ENCODE data around the gene FBXW8. TPM values are rescaled to one million over a fixed set of nuclear protein-coding genes. Genes with fewer than 3 reads are reported as not detected.

The FBXW8 gene
- total and polyA plus RNA-seq, 2 donors from 2014 or later = 3.3 to 20.3 TPM

GRCh38 chr12:116924558-116925453, 14.1 kb downstream of the FBXW8 start:
- Histone ChIP-seq H3K27me3 (ENCODE audit: control insufficient read depth, insufficient read depth, low read length) (no peaks in the 10 kb centered on the region), H3K9me3 (ENCODE audit: control insufficient read depth in 2 of 3, insufficient read depth in 1 of 3, low read length in 3 of 3) (no peaks in the 10 kb centered on the region), H3K4me3 (ENCODE audit: low read length in 3 of 3) (no peak overlapping the region), H3K9ac (ENCODE audit: low read length in 3 of 3) (no peak overlapping the region), H3K36me3 (ENCODE audit: control insufficient read depth in 2 of 3, insufficient read depth in 3 of 3, low read length in 3 of 3) (peaks cover 0 to 3% (median 0%) of the 10 kb centered on the region in 3 donors), H3K4me1 (ENCODE audit: control insufficient read depth in 2 of 3, insufficient read depth in 2 of 3, low read depth in 1 of 3, low read length in 3 of 3) (peaks cover 0 to 6% (median 6%) of the 10 kb centered on the region in 3 donors), H3K27ac (ENCODE audit: low read depth in 2 of 2, low read length in 2 of 2) (no peak overlapping the region)
- no peak for TF ChIP-seq CTCF (IDR thresholded peaks at IDR 0.05; ENCODE audit: borderline replicate concordance, extremely low read depth, insufficient read depth)
- no peak for DNase-seq
- no peak for FAIRE-seq
- intact Hi-C loops (cut with DNase I) = no loop called here

- DNase-seq (peak in 1 of 5 donors; percentile 27), FAIRE-seq (no peak)
- intact Hi-C loops (cut with DNase I) = no loop called here
- Histone ChIP-seq H3K4me1 (ENCODE audit: control insufficient read depth in 2 of 3, insufficient read depth in 2 of 3, low read depth in 1 of 3, low read length in 3 of 3) (peaks cover 0 to 3% (median 0%) of the 10 kb centered on the region in 3 donors), H3K27me3 (ENCODE audit: control insufficient read depth, insufficient read depth, low read length) (no peaks in the 10 kb centered on the region), H3K9me3 (ENCODE audit: control insufficient read depth in 2 of 3, insufficient read depth in 1 of 3, low read length in 3 of 3) (no peaks in the 10 kb centered on the region), H3K9ac (ENCODE audit: low read length in 3 of 3) (no peak overlapping the region), H3K27ac (ENCODE audit: low read depth in 2 of 2, low read length in 2 of 2) (no peak overlapping the region), H3K36me3 (ENCODE audit: control insufficient read depth in 2 of 3, insufficient read depth in 3 of 3, low read length in 3 of 3) (peaks cover 0 to 3% (median 0%) of the 10 kb centered on the region in 3 donors), H3K4me3 (ENCODE audit: low read length in 3 of 3) (no peak overlapping the region)
- TF ChIP-seq CTCF (IDR thresholded peaks at IDR 0.05; ENCODE audit: borderline replicate concordance, extremely low read depth, insufficient read depth) = no peak
These were observed 15.8 kb downstream of the FBXW8 start for GRCh38 chr12:116926283-116927243.

GRCh38 chr12:116927244-116927940, 16.6 kb downstream of the FBXW8 start:
- H3K36me3 ChIP-seq (ENCODE audit: control insufficient read depth in 2 of 3, insufficient read depth in 3 of 3, low read length in 3 of 3) = peaks cover 0 to 3% (median 0%) of the 10 kb centered on the region in 3 donors
- H3K27me3 ChIP-seq (ENCODE audit: control insufficient read depth, insufficient read depth, low read length) = no peaks in the 10 kb centered on the region
- FAIRE-seq = no peak
- H3K9ac ChIP-seq (ENCODE audit: low read length in 3 of 3) = no peak overlapping the region
- H3K4me1 ChIP-seq (ENCODE audit: control insufficient read depth in 2 of 3, insufficient read depth in 2 of 3, low read depth in 1 of 3, low read length in 3 of 3) = peaks cover 0 to 3% (median 0%) of the 10 kb centered on the region in 3 donors
- no peak for DNase-seq
- H3K27ac ChIP-seq (ENCODE audit: low read depth in 2 of 2, low read length in 2 of 2) = no peak overlapping the region
- intact Hi-C loops (cut with DNase I) = no loop called here
- no peak for TF ChIP-seq CTCF (IDR thresholded peaks at IDR 0.05; ENCODE audit: borderline replicate concordance, extremely low read depth, insufficient read depth)
- H3K4me3 ChIP-seq (ENCODE audit: low read length in 3 of 3) = no peak overlapping the region
- H3K9me3 ChIP-seq (ENCODE audit: control insufficient read depth in 2 of 3, insufficient read depth in 1 of 3, low read length in 3 of 3) = no peaks in the 10 kb centered on the region

Data from kidney (tissue), 14 donors.